Measurements from ENCODE around the gene NNT.

DNA sequence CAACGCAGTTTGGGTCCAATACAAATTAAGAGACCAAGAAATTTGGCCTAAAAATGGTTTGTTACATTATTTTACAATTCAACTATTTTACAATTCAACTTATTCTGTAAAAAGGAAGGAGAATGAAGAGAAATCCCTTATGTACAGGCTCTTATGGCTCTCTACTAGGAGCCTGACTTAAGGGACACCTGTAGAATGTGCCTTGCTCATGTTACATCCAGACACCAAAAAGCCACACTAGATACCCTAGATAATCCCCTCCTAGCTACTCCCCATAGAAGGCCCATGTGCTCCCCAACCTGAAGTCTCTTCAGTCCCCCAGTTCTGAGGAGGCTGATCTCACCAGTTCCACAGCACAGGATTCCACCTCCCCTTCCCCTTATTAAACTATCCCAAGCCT, 14.1 kb upstream of the NNT start:
- TF ChIP-seq, protein P1, sequence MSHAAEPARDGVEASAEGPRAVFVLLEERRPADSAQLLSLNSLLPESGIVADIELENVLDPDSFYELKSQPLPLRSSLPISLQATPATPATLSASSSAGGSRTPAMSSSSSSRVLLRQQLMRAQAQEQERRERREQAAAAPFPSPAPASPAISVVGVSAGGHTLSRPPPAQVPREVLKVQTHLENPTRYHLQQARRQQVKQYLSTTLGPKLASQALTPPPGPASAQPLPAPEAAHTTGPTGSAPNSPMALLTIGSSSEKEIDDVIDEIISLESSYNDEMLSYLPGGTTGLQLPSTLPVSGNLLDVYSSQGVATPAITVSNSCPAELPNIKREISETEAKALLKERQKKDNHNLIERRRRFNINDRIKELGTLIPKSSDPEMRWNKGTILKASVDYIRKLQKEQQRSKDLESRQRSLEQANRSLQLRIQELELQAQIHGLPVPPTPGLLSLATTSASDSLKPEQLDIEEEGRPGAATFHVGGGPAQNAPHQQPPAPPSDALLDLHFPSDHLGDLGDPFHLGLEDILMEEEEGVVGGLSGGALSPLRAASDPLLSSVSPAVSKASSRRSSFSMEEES (CRISPR knock-in tag; IDR thresholded peaks at IDR 0.05), result no peak
- no peak for TF ChIP-seq FOSL1 (tag; conservative IDR thresholded peaks at IDR 0.05)
- no peak for TF ChIP-seq POLR2AphosphoS5 (IDR thresholded peaks at IDR 0.05; ENCODE audit: control insufficient read depth, insufficient read depth, low read depth, low read length)
- no peak for TF ChIP-seq NR3C1 (CRISPR knock-in tag; IDR thresholded peaks at IDR 0.05)
- TF ChIP-seq, protein P2, sequence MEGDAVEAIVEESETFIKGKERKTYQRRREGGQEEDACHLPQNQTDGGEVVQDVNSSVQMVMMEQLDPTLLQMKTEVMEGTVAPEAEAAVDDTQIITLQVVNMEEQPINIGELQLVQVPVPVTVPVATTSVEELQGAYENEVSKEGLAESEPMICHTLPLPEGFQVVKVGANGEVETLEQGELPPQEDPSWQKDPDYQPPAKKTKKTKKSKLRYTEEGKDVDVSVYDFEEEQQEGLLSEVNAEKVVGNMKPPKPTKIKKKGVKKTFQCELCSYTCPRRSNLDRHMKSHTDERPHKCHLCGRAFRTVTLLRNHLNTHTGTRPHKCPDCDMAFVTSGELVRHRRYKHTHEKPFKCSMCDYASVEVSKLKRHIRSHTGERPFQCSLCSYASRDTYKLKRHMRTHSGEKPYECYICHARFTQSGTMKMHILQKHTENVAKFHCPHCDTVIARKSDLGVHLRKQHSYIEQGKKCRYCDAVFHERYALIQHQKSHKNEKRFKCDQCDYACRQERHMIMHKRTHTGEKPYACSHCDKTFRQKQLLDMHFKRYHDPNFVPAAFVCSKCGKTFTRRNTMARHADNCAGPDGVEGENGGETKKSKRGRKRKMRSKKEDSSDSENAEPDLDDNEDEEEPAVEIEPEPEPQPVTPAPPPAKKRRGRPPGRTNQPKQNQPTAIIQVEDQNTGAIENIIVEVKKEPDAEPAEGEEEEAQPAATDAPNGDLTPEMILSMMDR (IDR thresholded peaks at IDR 0.05 in 2 of 3, conservative IDR thresholded peaks at IDR 0.05 in 1 of 3; ENCODE audit: insufficient read depth in 2 of 3, low read depth in 1 of 3, low read length in 3 of 3), result no peak
- TF ChIP-seq, protein P3, sequence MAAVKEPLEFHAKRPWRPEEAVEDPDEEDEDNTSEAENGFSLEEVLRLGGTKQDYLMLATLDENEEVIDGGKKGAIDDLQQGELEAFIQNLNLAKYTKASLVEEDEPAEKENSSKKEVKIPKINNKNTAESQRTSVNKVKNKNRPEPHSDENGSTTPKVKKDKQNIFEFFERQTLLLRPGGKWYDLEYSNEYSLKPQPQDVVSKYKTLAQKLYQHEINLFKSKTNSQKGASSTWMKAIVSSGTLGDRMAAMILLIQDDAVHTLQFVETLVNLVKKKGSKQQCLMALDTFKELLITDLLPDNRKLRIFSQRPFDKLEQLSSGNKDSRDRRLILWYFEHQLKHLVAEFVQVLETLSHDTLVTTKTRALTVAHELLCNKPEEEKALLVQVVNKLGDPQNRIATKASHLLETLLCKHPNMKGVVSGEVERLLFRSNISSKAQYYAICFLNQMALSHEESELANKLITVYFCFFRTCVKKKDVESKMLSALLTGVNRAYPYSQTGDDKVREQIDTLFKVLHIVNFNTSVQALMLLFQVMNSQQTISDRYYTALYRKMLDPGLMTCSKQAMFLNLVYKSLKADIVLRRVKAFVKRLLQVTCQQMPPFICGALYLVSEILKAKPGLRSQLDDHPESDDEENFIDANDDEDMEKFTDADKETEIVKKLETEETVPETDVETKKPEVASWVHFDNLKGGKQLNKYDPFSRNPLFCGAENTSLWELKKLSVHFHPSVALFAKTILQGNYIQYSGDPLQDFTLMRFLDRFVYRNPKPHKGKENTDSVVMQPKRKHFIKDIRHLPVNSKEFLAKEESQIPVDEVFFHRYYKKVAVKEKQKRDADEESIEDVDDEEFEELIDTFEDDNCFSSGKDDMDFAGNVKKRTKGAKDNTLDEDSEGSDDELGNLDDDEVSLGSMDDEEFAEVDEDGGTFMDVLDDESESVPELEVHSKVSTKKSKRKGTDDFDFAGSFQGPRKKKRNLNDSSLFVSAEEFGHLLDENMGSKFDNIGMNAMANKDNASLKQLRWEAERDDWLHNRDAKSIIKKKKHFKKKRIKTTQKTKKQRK (IDR thresholded peaks at IDR 0.05; ENCODE audit: borderline replicate concordance, low read depth, low read length), result no peak
- TF ChIP-seq BRF1 (IDR thresholded peaks at IDR 0.05; ENCODE audit: borderline replicate concordance, extremely low read depth, insufficient read length), result no peak
- TF ChIP-seq SP1 (CRISPR knock-in tag; IDR thresholded peaks at IDR 0.05), result no peak
- no peak for TF ChIP-seq SMARCA4 (IDR thresholded peaks at IDR 0.05)
- TF ChIP-seq HNRNPL (IDR thresholded peaks at IDR 0.05; ENCODE audit: low read depth, low read length), result no peak
- TF ChIP-seq, protein P4, sequence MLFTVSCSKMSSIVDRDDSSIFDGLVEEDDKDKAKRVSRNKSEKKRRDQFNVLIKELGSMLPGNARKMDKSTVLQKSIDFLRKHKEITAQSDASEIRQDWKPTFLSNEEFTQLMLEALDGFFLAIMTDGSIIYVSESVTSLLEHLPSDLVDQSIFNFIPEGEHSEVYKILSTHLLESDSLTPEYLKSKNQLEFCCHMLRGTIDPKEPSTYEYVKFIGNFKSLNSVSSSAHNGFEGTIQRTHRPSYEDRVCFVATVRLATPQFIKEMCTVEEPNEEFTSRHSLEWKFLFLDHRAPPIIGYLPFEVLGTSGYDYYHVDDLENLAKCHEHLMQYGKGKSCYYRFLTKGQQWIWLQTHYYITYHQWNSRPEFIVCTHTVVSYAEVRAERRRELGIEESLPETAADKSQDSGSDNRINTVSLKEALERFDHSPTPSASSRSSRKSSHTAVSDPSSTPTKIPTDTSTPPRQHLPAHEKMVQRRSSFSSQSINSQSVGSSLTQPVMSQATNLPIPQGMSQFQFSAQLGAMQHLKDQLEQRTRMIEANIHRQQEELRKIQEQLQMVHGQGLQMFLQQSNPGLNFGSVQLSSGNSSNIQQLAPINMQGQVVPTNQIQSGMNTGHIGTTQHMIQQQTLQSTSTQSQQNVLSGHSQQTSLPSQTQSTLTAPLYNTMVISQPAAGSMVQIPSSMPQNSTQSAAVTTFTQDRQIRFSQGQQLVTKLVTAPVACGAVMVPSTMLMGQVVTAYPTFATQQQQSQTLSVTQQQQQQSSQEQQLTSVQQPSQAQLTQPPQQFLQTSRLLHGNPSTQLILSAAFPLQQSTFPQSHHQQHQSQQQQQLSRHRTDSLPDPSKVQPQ (CRISPR knock-in tag; IDR thresholded peaks at IDR 0.05; ENCODE audit: borderline replicate concordance), result no peak
- TF ChIP-seq COPS2 (conservative IDR thresholded peaks at IDR 0.05), result no peak
- no peak for TF ChIP-seq TEAD4 (IDR thresholded peaks at IDR 0.05; ENCODE audit: low read length)
- TF ChIP-seq TEAD4 (CRISPR knock-in tag; IDR thresholded peaks at IDR 0.05; ENCODE audit: borderline replicate concordance), result no peak

Measured in K562 (cell line).